HG02610 (cell line): Measurements from ENCODE around the gene SLC15A3.
"Not testable (repeated sequence)": the region's sequence is repeated elsewhere in the genome, so short reads cannot be mapped to it uniquely, and the experiment has no call there.

ENCODE experiments used
- ATAC-seq: cut with Tn5 transposase; IDR thresholded peaks from one replicate; pipeline ENCODE4 v1.9.1; 2021; ENCODE audit warnings: mild to moderate bottlenecking, moderate library complexity; ENCODE audit not compliant: unreplicated experiment

The SLC15A3 gene

GRCh38 chr11:60917267-60917666 lies 34.7 kb downstream of the SLC15A3 start:
- no peak for ATAC-seq

DNA sequence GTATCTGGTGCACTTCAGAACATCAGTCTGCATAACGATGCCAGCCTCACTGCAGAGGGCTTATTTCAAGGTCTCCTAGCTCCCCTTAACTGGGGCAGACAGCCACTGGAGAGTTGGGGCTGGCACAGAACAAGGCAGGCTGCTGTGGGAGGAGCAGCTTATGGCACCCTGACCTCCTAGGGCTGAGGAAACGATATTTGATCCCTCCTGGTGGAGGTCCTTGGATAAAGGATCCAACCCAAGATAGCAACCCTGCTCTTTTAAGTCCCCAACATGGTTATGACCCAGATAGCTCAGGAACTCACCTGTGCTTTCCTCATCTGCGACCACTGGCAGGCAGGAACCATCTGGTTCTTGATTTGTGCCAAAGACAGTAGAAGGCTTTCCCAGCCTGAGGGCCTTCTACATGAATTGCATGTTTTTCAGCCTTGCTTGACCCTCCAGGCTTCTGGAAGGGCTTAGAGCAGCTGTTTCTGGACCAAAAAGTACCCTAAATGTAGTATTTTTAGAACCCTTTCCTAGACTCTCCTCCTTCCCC lies 35.2 kb downstream of the SLC15A3 start:
- no peak for ATAC-seq

DNA sequence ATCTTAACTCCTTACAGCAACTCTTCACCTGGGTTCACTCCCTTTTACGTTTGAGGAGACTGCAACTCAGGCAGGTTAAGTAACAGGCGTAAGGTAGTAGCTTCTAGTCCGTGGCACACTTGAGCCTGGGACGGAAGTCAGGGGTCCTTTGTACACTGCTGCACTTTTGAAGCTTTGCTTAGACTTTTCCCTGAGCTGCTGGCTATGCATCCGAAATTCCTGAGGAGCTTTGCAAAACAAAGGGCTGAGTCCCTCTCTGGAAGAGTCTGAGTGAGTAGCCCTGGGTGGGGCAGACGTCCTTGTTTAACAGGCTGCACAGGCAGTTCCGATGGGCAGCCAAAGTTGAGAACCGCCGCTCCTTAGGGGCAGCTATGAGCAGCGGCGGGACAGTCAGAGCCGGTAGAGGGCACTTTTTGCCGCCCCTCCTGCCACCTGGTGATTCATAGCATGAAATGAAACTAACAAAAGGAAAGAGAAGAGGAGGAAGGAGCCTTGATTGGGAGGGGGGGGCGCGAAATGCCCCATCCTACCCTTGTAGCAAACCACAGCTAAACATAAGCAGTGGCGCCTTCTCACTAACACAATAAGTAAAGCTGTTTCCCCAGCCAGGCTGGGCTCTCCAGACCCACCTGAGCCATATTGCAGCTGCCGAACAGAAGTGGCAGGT lies 36.6 kb downstream of the SLC15A3 start:
- ATAC-seq: peak; percentile 46

DNA sequence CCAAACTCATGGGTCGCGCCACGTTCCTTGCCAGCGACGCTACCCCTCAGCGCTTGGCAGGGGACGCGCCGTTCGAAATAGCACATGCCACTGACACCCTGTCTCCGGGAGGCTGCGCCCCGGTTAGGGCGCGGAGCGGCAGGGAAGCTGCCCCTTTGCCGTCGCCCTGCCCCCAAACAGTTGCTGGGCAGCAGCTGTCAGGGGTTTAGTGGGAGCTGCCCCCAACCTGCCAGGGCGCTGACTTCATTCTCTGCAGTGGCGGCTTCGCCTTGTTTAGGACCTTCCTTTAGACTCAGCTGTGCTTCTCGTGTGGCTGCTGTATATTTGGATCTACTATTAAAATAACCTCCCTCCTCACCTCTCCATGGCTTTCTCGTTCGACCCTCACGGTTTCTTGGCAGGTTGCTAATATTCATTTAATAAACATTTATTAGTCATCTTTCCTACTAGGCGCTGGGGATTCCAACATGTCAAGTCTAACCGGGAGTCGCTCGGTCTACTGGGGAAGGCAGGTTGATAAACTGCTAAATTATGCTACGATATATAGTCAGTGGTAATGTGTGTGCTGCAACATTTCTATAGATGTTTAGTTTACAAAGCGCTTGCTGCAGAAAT lies 37.2 kb downstream of the SLC15A3 start:
- ATAC-seq: peak; percentile 1

GRCh38 chr11:60913793-60914632 lies 38.0 kb downstream of the SLC15A3 start, which contains the start of gene TMEM109:
Gene TMEM109 (plus strand): TSS chr11:60914158. CDS start chr11:60919694, 5,536 bp downstream.
- peak; percentile 41 for ATAC-seq

- ATAC-seq: no peak
Observed at GRCh38 chr11:60912851-60913528, 39.0 kb downstream of the SLC15A3 start.

DNA sequence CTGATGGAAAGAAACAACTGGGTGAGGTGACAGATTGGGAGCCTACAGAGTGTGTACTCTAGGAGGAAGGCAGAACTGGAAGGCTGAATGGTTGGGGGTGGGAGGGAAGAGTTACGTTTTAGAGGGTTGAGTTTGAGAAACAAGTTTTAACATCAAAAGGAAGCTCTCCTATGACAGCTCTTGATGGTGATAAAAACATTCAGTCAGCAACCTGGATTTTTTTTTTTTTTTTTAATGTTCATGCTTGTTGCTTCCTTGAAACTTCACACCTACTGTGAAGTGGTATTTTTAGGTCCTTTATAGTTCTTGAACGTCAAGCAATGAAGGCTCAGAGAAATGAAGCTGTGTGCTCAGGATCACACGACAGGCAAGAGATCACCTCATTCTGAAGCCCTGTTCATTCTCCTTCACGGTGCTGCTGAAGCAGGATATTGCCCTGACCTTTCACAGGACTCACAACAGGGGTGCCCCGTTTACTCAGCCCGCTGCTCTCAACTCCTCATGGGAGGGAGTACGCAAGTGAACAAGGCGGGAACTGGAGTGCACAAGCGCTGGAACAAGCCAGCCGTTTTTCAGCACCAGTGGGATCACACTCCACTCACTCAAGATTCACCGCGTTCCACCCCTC lies 39.6 kb downstream of the SLC15A3 start:
- no peak for ATAC-seq

GRCh38 chr11:60910711-60911380 lies 41.1 kb downstream of the SLC15A3 start:
- ATAC-seq: no peak

DNA sequence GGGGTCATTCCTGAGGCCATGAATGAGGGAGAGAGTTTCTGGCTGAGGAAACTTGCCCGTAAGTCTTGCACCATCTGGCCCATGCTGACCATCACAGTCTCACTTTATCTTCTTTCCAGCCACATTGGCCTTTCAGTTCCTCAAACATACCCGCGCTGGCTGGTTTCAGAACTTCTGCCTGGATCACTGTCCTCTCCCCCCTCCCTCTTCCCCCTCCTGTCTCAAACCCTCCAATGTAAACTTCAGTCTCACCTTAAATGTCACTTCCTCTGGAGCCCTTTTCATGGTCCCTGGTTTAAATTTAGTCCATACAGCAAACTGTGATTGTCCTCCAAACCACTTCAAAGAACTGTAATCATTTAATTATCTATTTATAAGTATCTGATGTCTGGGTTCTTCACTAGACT lies 41.7 kb downstream of the SLC15A3 start:
- ATAC-seq: peak; percentile 41

GRCh38 chr11:60909680-60910280 lies 42.2 kb downstream of the SLC15A3 start:
- not testable (repeated sequence) for ATAC-seq

DNA sequence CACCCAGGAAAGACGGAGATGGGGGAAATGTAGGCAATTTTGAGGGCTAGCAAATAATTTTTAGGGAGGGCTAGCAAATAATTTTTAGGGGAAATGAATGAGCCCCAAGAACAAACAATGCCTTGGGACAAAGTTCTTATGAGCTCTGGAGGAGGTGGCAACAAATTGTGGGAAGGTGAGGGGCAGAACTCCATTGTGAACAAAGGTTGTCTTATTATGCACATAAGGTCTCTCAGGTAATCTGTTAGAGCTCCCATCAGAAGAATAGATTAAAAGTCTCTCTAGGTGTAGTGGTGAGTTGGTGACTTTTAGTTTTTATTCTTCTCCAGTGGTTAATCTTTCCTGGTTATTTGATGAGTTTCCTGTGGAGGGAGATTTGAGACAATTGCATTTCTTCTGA lies 43.2 kb downstream of the SLC15A3 start:
- ATAC-seq: no peak

- peak; percentile 75 for ATAC-seq
Observed at GRCh38 chr11:60906132-60906972, 45.6 kb downstream of the SLC15A3 start, which contains the start of gene PRPF19. Gene PRPF19 (minus strand): TSS chr11:60906585. CDS start chr11:60906382, 203 bp downstream.

DNA sequence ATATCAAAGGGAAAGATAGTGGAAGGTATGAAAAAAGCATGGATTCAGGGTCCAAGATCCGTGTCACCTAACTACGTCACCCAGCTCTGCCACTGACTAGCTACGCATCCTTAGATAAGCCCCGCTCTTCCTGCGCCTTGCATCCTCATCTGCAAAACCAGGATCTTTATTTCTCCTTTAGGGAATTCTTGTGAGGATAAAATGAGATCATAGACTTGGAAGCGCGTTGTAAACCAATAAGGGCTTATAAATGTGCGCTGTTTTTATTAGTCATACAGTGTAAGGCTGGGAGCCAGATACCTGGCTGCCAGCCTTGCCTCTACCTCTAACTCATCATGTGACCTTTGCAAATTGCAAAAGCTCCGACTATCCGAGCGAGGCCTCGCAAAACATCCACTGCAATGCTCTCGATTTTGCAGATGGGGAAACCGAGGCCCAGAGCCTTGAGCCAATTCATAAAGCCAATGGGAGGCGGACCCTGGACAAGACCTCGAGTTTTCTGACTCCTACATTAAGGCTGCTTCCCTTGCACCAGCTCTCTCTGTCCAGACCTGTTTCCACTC lies 46.3 kb downstream of the SLC15A3 start:
- ATAC-seq: no peak

- ATAC-seq: no peak
Observed at GRCh38 chr11:60905047-60905446, 46.9 kb downstream of the SLC15A3 start.

- ATAC-seq: no peak
Observed at GRCh38 chr11:60902625-60903024, 49.4 kb downstream of the SLC15A3 start.

GRCh38 chr11:60900673-60901404 lies 51.1 kb downstream of the SLC15A3 start:
- no peak for ATAC-seq

GRCh38 chr11:60899977-60900376 lies 52.0 kb downstream of the SLC15A3 start:
- ATAC-seq: no peak
